HepG2 (cell line): Measurements from ENCODE around the gene SMIM10L1. TPM values are rescaled to one million over a fixed set of nuclear protein-coding genes. Genes with fewer than 3 reads are reported as not detected.

Experiments
- DR1 ChIP-seq: sonication (generic); formaldehyde crosslinking; IDR thresholded peaks from 2 replicates; pipeline ENCODE4 v1.8.0; 2021; ENCODE audit warnings: mild to moderate bottlenecking, missing genetic modification reagents, inconsistent platforms
- EP300 ChIP-seq, 3 experiments: sonication (generic) in 1 of 3; formaldehyde crosslinking in 1 of 3; IDR thresholded peaks; 2 replicates each; pipeline versions ENCODE4 v1.5.1 to v1.6.1; 2011 to 2020; ENCODE audit warnings: low read depth in 2 of 3, low read length in 2 of 3, borderline replicate concordance in 1 of 3, improper control_type of control experiment in 1 of 3, mild to moderate bottlenecking in 1 of 3, missing genetic modification reagents in 1 of 3, moderate library complexity in 1 of 3
- KLF9 ChIP-seq: IDR thresholded peaks from 2 replicates; pipeline ENCODE4 v1.6.1; 2016; ENCODE audit warnings: low read depth
- MED8 ChIP-seq: sonication (generic); formaldehyde crosslinking; IDR thresholded peaks from 2 replicates; pipeline ENCODE4 v1.8.1; 2023; ENCODE audit warnings: mild to moderate bottlenecking, missing genetic modification reagents; ENCODE audit not compliant: insufficient replicate concordance
- MEIS1 ChIP-seq: sonication (generic); formaldehyde crosslinking; IDR thresholded peaks from 2 replicates; pipeline ENCODE4 v1.9.0; 2021; ENCODE audit warnings: mild to moderate bottlenecking, missing genetic modification reagents, moderate library complexity, borderline replicate concordance
- NFKB2 ChIP-seq: sonication (generic); formaldehyde crosslinking; IDR thresholded peaks from 2 replicates; pipeline ENCODE4 v1.4.0; 2020; ENCODE audit warnings: missing genetic modification reagents, borderline replicate concordance
- NR2F2 ChIP-seq: IDR thresholded peaks from 2 replicates; pipeline ENCODE4 v1.6.1; 2012; ENCODE audit warnings: low read depth, inconsistent platforms, borderline replicate concordance
- PITX1 ChIP-seq: sonication (generic); formaldehyde crosslinking; IDR thresholded peaks from 2 replicates; pipeline ENCODE4 v1.5.1; 2020; ENCODE audit warnings: mild to moderate bottlenecking, missing genetic modification reagents
- SAFB2 ChIP-seq: sonication (generic); formaldehyde crosslinking; IDR thresholded peaks from 2 replicates; pipeline ENCODE4 v1.5.1; 2020; ENCODE audit warnings: missing genetic modification reagents, low read depth, mild to moderate bottlenecking, borderline replicate concordance
- SOX6 ChIP-seq, 2 experiments: fragments of 450-650 bp in 1 of 2; sonication (generic) in 1 of 2; formaldehyde crosslinking in 1 of 2; IDR thresholded peaks; 2 replicates each; pipeline versions ENCODE4 v1.4.0 to v1.6.1; 2017 to 2020; ENCODE audit warnings: antibody characterized with exemption in 1 of 2, mild to moderate bottlenecking in 1 of 2, missing genetic modification reagents in 1 of 2
- TAF15 ChIP-seq: fragments of 200-400 bp; formaldehyde crosslinking; IDR thresholded peaks from one replicate; pipeline ENCODE4 v1.6.1; 2018; ENCODE audit warnings: mild to moderate bottlenecking, low read depth, low read length; ENCODE audit not compliant: poor library complexity, severe bottlenecking
- ZMYM3 ChIP-seq: sonication (generic); formaldehyde crosslinking; IDR thresholded peaks from 2 replicates; pipeline ENCODE4 v1.5.1; 2020; ENCODE audit warnings: mild to moderate bottlenecking, missing genetic modification reagents
- ZNF431 ChIP-seq: sonication (generic); formaldehyde crosslinking; IDR thresholded peaks from 2 replicates; pipeline ENCODE4 v1.9.0; 2022; ENCODE audit warnings: missing genetic modification reagents, low read depth, mild to moderate bottlenecking, borderline replicate concordance
- ZNF557 ChIP-seq: sonication (generic); formaldehyde crosslinking; IDR thresholded peaks from 2 replicates; pipeline ENCODE4 v1.4.0; 2020; ENCODE audit warnings: missing genetic modification reagents
- ZNF564 ChIP-seq: sonication (generic); formaldehyde crosslinking; IDR thresholded peaks from 2 replicates; pipeline ENCODE4 v1.8.1; 2023; ENCODE audit warnings: mild to moderate bottlenecking, missing genetic modification reagents
- ZNF83 ChIP-seq: sonication (generic); formaldehyde crosslinking; IDR thresholded peaks from 2 replicates; pipeline ENCODE4 v1.4.0; 2020; ENCODE audit warnings: missing genetic modification reagents, mild to moderate bottlenecking, borderline replicate concordance
- polyA plus RNA-seq, 8 experiments: library from polyadenylated mRNA; depleted of rRNA in 3 of 8; stranded (reverse) in 7 of 8; unstranded in 1 of 8; fragments of >200 nt; fragmentation: Illumina TruSeq in 4 of 8; extraction: Trizol in 4 of 8; gene quantifications; 2 replicates each; pipeline versions ENCODE4 v1.2.1 to v1.2.3, GENCODE V29; 2011 to 2016; ENCODE audit warnings: low read depth in 4 of 8, missing spikeins in 1 of 8, mixed read lengths in 1 of 8; ENCODE audit not compliant: insufficient read depth in 1 of 8
- total RNA-seq, 5 experiments: library from RNA; depleted of rRNA; stranded (reverse); fragments of >200 nt; fragmentation: Illumina TruSeq; extraction: Trizol; gene quantifications; 2 replicates each; pipeline ENCODE4 v1.2.3, GENCODE V29; 2016; ENCODE audit warnings: low read depth in 1 of 5
- TF ChIP-seq, protein P1 (sequence below): sonication (generic); formaldehyde crosslinking; IDR thresholded peaks from 2 replicates; pipeline ENCODE4 v1.4.0; 2020; ENCODE audit warnings: missing genetic modification reagents, mild to moderate bottlenecking, borderline replicate concordance
- TF ChIP-seq, protein P2 (sequence below): IDR thresholded peaks from 2 replicates; pipeline ENCODE4 v1.6.1; 2016; ENCODE audit warnings: mild to moderate bottlenecking, missing biosample characterization, missing genetic modification reagents
- TF ChIP-seq, protein P3 (sequence below): IDR thresholded peaks from 2 replicates; pipeline ENCODE4 v1.6.1; 2016
- TF ChIP-seq, protein P4 (sequence below): sonication (generic); formaldehyde crosslinking; IDR thresholded peaks from 2 replicates; pipeline ENCODE4 v1.4.0; 2020; ENCODE audit warnings: missing genetic modification reagents, borderline replicate concordance
- TF ChIP-seq, protein P5 (sequence below): sonication (generic); formaldehyde crosslinking; IDR thresholded peaks from 2 replicates; pipeline ENCODE4 v1.8.0; 2022; ENCODE audit warnings: missing genetic modification reagents, mild to moderate bottlenecking, inconsistent platforms, borderline replicate concordance

Gene SMIM10L1
- total and polyA plus RNA-seq, 2 of the 13 experiments (the other 11 are each of a cell fraction or from before 2014, with no cell fraction given), result 3.7 to 11.8 TPM

DNA sequence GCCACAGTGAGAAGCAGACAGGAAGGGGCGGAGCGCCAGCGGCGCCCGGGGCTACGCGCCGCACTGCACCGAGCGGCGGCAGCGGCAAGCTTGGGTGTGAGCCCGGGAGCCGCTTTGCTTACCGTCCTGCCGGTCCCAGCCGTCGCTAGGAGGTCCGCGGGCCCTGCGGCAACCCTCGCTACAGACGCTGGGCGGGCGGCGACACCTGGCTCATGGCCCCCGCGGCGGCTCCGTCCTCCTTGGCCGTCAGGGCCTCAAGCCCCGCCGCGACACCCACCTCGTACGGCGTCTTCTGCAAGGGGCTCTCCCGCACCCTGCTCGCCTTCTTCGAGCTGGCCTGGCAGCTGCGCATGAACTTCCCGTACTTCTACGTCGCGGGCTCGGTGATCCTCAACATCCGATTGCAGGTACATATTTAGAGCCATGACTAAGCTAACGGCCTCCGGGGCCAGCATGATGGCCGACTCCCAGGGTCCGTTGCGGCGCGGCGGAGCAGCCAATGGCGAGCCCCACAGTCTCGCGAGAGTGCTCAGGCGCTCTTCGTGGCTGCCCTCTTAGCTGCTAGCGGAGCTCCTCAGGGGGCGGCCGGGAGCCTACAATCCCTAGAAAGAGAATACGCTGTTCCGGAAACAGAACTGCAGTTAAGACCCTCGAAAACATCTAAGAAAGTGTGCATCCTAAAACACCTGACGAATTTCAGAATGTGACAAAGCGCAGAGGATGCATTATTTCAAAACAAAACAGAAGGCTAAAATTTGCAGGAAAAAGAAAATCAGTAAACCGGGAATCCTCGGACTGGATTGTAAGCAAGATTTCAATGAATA lies at the start of gene SMIM10L1 (continued):
- TF ChIP-seq PITX1 (CRISPR knock-in tag) (peak; percentile 28; the same call in 1 of the 2 replicates), ZNF557 (CRISPR knock-in tag) (no peak), NR2F2 (0 out of 2 replicates have a peak, but pooled peaks have one; percentile 20), ZNF83 (peak; percentile 83; the same call in 1 of the 2 replicates), MED8 (CRISPR knock-in tag) (peak; percentile 40), ZNF564 (peak; percentile 63; the same call in 1 of the 2 replicates), TAF15 (peak; percentile 67), SOX6 (IDR thresholded peaks at IDR 0.05) (no peak), SOX6 (CRISPR knock-in tag; IDR thresholded peaks at IDR 0.05) (peak; percentile 57; the same call in 1 of the 2 replicates), ZNF431 (0 out of 2 replicates have a peak, but pooled peaks have one; percentile 47), SAFB2 (CRISPR knock-in tag) (peak; percentile 46; the same call in 1 of the 2 replicates), NFKB2 (CRISPR knock-in tag) (peak; percentile 75; the same call in 1 of the 2 replicates), MEIS1 (peak; percentile 29; the same call in 1 of the 2 replicates), EP300 (IDR thresholded peaks at IDR 0.05; ENCODE audit: low read depth in 2 of 2, low read length in 2 of 2) (no peak; a peak in 1 of 4 replicates), EP300 (CRISPR knock-in tag; IDR thresholded peaks at IDR 0.05; ENCODE audit: borderline replicate concordance) (0 out of 2 replicates have a peak, but pooled peaks have one; percentile 19), ZMYM3 (0 out of 2 replicates have a peak, but pooled peaks have one; percentile 39), KLF9 (0 out of 2 replicates have a peak, but pooled peaks have one; percentile 22), DR1 (peak; percentile 93)
- TF ChIP-seq, protein P1, sequence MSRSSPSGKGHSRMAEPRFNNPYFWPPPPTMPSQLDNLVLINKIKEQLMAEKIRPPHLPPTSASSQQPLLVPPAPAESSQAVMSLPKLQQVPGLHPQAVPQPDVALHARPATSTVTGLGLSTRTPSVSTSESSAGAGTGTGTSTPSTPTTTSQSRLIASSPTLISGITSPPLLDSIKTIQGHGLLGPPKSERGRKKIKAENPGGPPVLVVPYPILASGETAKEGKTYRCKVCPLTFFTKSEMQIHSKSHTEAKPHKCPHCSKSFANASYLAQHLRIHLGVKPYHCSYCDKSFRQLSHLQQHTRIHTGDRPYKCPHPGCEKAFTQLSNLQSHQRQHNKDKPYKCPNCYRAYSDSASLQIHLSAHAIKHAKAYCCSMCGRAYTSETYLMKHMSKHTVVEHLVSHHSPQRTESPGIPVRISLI (CRISPR knock-in tag), result no peak
- TF ChIP-seq, protein P2, sequence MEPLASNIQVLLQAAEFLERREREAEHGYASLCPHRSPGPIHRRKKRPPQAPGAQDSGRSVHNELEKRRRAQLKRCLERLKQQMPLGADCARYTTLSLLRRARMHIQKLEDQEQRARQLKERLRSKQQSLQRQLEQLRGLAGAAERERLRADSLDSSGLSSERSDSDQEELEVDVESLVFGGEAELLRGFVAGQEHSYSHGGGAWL (CRISPR knock-in tag), result peak; percentile 89
- TF ChIP-seq, protein P3, sequence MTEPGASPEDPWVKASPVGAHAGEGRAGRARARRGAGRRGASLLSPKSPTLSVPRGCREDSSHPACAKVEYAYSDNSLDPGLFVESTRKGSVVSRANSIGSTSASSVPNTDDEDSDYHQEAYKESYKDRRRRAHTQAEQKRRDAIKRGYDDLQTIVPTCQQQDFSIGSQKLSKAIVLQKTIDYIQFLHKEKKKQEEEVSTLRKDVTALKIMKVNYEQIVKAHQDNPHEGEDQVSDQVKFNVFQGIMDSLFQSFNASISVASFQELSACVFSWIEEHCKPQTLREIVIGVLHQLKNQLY, result no peak
- TF ChIP-seq, protein P4, sequence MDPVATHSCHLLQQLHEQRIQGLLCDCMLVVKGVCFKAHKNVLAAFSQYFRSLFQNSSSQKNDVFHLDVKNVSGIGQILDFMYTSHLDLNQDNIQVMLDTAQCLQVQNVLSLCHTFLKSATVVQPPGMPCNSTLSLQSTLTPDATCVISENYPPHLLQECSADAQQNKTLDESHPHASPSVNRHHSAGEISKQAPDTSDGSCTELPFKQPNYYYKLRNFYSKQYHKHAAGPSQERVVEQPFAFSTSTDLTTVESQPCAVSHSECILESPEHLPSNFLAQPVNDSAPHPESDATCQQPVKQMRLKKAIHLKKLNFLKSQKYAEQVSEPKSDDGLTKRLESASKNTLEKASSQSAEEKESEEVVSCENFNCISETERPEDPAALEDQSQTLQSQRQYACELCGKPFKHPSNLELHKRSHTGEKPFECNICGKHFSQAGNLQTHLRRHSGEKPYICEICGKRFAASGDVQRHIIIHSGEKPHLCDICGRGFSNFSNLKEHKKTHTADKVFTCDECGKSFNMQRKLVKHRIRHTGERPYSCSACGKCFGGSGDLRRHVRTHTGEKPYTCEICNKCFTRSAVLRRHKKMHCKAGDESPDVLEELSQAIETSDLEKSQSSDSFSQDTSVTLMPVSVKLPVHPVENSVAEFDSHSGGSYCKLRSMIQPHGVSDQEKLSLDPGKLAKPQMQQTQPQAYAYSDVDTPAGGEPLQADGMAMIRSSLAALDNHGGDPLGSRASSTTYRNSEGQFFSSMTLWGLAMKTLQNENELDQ (CRISPR knock-in tag), result no peak
- TF ChIP-seq, protein P5, sequence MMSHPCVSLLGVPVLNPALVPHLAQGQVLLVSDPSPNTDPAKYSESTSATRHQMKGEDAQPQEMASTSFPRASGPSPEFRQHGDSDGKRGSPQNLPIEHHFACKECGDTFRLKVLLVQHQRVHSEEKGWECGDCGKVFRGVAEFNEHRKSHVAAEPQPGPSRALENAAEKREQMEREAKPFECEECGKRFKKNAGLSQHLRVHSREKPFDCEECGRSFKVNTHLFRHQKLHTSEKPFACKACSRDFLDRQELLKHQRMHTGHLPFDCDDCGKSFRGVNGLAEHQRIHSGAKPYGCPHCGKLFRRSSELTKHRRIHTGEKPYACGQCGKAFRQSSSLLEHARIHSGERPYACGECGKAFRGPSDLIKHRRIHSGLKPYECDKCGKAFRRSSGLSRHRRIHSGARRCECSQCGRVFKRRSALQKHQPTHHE (CRISPR knock-in tag), result 0 out of 2 replicates have a peak, but pooled peaks have one; percentile 80
